SH-SY5Y (cell line): ENCODE results near the gene DPP6.

Experiments used
- GATA2 ChIP-seq: IDR thresholded peaks from 2 replicates; pipeline ENCODE4 v1.6.1; 2011; ENCODE audit warnings: mild to moderate bottlenecking, low read depth, low read length
- GATA3 ChIP-seq: IDR thresholded peaks from 2 replicates; pipeline ENCODE4 v1.6.1; 2011; ENCODE audit warnings: low read depth, mild to moderate bottlenecking, low read length, moderate library complexity

DNA sequence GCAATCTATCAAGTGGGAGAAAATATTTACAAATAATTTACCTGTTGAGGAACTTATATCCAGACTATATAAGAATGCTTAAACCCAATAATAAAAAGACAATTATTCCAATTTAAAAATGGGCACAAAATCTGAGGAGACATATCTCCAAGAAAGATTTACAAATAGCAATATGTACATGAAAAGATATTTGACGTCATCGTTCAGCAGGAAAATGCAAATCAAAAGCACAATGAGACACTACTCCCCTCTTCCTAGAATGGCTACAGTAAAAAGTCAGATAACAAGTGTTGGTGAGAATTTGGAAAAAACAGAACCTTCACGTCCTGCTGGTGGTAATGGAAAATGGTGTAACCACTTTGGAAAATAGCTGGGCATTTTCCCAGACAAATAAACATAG lies 457.0 kb downstream of the DPP6 start:
- TF ChIP-seq GATA3: no peak
- TF ChIP-seq GATA2: no peak
